ENCODE measurements around the gene TNFRSF18.

TNFRSF18 gene

GRCh38 chr1:1175221-1176062 is 30.9 kb downstream of the TNFRSF18 start:
- DNase-seq, result no peak

DNA sequence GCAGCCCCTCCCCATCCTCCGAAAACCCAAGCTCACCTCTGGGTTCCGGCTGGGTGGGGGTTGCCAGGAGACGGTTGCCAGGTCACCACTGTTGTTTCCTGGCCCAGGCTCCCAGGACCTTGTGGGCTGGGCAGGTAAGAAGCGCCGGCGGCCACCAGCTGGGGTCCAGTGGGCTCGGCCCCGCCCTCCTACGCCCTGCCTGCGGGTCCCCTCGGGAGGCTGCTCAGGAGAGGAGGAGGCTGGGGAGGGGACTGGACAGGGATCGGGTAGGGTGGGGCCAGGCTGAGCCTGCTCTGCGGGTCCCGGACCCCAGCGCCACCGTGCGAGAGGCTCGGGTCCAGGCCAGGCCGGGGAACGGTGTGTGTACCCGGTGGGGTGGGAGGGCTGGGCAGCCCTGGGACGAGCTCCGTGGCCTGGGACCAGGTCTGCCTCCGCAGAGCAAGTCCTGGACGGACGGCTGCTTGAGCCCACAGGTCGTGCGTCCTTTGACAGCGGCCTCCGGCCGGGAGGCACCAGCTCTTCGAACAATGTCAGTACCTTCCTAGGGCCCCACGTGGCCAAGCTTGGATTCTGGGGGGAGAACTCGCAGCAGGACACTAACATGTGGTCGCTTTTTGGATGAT is 32.5 kb downstream of the TNFRSF18 start, which contains the start of gene TTLL10:
Gene TTLL10, plus strand, starts transcription at position 88 of the 623 bp plus-strand sequence. CDS start 5,336 bp downstream, outside the sequence.
- DNase-seq, result no peak

DNA sequence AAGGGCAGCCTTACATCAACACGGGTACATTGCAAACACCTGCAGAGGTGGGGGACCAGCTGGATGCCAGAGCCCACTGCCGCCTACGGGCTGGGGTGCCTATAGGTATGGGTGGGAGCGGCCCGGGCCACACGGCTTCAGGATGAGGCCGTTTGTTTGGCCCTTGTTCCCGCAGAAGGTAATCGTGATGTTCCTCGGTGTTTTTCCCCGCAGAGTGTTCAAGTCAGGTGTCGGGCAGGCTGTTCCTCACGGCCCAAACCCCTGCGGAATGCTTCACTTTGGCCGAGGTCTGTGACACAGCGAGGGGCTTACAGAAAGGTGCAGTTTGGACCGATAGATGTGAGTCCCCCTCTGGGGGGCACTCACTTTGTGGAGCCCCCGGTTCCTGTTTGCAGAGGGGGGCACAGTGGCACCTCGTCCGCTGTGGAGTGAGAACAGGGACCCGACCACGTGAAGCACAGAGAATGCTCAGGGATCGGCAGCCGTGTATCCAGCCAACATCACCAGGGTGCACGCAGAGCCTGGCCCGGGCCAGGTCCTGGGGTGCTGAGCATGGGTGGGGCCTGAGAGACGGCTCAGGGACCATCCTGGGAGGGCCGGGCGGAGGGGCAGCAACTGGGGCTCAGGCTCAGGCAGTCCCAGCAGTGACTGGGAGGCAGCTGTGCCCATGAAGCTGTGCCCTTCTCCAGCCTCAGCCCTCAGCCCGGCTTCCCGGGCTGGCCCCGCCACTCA is 33.2 kb downstream of the TNFRSF18 start:
- no peak for DNase-seq

- no peak for DNase-seq
Measured at GRCh38 chr1:1171546-1172340, 34.6 kb downstream of the TNFRSF18 start.

DNA sequence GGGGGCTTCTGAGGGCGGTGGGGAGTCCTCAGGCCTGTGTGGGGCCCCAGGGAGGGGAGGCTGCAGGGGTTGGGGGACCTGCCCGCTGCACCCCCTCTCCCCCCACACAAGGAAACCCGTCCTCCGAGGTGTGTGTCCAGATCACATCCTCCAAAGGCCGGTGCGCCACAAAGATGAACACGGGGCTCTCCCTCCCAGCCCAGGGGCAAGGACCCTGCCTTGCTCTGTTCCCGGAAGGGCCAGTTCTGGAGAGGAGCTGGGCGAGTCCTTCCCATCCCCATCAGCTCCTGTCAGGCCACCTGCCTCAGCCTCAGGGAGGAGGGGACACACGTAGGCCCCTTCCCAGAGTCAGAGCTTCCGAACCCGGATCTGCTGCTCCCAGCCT is 35.2 kb downstream of the TNFRSF18 start:
- DNase-seq, result no peak

DNA sequence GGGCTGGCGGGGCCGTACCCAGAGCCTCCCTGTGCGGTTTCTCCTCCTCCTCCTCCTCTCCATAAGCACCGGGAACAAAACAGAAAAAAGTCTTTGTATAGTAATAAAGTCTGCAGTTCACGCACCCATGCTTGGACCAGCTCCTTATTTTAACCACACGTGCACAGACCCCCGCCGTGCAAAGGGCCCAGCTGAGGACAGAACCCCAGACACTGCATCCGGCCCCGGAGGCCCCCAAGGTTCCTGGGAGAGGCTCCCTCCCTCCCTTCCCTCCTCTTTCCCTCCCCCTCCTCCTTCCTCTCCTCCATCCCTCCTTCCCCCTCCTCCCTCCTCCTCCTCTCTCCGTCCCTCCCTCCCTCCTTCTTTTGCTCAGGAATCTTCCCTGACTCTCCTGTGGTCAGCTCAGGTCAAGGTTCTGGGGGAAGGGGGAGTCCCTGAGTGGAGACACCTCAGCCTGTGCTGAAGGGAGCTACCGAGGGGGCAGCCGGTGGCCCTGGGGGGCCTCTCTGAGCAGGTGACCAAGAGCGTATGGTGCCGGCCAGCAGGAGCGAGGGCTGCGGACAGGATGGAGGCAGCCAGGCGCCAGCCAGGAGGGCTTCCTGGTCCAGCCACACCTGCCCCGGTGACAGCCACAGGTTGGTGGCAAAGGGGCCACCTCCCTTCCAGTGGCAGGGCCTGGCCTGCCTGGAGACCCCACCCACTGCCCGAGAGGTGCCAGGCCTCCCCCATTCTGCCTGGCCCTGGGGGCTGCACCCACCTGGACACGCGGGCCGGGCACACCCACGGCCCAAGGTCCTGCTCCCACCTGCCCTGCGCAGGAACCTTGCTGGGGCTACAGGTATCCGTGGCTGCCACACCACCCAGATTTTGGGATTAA is 35.9 kb downstream of the TNFRSF18 start:
- no peak for DNase-seq

DNA sequence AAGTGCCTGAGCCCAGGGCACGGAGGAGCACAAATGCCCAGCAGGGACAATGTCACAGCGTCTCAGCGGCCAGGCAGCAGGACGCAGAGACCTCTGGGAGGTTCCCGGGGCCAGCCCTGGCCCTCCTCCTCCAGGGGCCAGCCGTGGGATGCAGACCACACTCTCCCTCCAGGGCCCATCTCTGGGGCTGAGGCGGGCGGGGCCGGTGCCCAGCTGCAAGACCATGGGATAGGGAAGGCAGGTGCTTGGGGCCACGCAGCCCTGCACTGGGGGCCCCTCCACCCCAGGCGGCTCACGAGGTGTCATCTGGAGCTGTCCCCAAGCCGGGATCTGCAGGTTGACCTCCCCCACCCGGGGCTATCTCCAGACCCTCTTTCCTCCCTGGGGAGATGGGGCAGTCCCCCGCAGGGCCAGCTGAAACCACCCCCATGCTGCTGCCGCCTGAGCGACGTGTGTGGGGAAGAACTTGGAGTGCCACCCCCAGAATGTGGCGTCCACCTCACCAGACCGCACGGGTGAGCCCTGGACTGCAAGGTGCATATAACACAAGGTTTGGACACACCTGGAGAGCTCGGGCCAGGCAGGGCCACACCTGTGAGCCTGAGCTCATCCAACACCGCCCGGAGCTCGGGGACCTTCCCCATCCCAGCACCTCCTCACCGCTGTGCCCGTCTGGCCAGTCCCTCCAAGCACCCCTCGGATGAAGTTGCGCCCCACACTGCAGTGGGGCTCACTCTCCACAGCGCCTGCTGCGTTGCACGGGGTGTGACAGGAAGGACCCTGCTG is 36.8 kb downstream of the TNFRSF18 start:
- DNase-seq, result no peak

DNA sequence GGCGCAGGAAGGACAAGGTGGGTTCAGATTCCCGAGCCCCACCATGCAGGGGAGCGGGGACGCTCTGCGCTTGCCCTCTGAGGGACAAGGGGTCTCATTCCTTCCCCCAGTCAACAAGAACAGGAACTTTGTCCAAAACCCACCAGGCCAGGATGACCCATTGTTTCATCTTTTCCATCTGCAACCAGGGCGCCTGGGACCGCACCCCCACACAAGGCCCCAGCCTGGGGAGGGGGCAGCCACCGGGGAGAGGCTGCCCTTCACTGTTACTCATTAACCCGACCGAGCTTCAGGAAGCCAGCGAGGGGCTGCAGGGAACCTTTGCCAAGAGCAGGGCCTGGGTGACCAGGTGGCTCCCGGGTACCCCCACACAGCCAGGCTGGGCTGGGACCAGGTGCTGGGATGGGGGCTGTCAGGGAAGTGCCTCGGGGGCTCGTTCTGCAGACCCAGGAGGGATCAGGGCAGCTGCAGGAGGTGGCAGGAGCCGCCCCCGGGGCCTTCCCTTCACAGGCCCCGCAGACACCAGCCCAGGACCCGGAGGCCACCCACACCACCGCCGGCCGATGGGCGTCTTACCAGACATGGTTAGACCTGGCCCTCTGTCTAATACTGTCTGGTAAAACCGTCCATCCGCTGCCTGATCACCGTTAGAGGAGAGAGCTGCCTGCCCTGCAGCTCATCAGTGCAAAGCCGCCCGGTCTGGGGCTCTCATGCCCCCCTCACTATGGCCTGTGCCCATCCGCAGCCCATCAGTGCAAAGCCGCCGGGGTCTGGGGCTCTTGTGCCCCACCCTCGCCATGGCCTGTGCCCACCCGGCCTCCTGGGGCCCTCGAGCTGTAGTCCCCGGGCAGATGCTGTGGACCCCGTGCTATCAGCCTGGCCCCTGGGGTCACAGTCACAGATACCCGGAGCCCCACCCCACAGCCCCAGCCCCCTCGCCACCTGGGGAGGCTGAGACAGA is 37.7 kb downstream of the TNFRSF18 start:
- DNase-seq, result no peak

DNA sequence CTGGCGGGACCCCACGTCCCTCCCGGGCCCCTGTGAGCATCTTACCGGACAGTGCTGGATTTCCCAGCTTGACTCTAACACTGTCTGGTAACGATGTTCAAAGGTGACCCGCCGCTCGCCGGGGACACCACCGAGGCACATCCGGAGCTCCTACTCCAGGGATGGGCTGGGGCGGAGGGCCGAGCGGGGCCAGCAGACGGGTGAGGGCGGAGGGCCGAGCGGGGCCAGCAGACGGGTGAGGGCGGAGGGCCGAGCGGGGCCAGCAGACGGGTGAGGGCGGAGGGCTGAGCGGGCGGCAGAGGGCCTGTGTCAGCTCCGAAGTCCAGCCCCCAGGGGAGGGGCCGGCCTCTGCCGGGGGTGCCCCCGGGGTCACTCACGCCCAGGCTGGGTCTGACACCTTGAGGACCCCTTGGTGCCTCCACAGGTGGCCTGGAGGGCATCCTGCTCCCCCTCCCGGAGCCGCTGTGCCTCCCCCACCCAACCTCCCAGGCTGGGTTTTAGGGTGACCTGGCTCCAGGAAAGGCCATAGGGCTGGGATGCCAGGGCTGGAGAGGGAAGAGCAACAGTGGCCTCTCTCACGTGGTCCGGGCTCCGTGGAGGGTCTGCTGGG is 38.4 kb downstream of the TNFRSF18 start:
- DNase-seq, result no peak

- DNase-seq, result no peak
Measured at GRCh38 chr1:1167398-1167821, 39.0 kb downstream of the TNFRSF18 start.

DNA sequence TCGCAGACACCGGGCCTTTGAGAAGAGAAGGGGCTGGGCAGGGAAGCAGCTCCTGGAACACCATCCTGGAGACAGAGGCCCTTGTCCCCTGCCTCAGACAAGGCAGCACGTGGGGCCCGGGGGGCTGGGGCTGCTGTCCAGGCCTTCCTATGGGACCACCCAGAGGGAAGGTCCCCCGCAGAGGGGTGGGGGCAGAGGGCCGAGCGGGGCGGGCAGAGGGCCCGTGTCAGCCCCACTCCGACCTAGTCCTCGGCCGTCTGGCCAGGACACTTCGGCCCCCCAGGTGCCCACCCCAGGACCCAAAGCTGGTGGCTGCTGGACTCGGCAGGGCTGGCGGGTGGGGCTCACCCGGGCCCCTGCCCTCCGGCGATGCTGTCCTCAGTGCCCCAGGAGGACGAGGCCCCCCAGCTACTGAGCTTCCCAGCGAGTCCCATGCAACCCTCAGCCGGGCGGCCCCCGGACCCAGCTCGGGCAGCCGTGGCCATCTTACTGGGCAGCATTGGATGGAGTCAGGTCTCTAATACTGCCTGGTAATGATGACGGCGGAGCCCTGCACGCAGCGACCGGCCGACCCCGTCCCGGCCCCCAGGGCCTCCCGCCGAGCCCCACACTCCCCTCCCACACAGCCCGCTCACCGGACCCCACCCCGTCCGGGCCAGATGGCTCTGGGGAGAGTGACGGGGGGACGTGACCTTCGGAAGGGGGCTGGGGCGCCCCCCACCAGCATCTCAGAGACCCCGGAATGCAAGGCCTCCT is 39.6 kb downstream of the TNFRSF18 start:
- DNase-seq, result no peak

- no peak for DNase-seq
Measured at GRCh38 chr1:1165900-1166421, 40.4 kb downstream of the TNFRSF18 start.

GRCh38 chr1:1165485-1165884 is 40.9 kb downstream of the TNFRSF18 start:
- DNase-seq, result no peak

DNA sequence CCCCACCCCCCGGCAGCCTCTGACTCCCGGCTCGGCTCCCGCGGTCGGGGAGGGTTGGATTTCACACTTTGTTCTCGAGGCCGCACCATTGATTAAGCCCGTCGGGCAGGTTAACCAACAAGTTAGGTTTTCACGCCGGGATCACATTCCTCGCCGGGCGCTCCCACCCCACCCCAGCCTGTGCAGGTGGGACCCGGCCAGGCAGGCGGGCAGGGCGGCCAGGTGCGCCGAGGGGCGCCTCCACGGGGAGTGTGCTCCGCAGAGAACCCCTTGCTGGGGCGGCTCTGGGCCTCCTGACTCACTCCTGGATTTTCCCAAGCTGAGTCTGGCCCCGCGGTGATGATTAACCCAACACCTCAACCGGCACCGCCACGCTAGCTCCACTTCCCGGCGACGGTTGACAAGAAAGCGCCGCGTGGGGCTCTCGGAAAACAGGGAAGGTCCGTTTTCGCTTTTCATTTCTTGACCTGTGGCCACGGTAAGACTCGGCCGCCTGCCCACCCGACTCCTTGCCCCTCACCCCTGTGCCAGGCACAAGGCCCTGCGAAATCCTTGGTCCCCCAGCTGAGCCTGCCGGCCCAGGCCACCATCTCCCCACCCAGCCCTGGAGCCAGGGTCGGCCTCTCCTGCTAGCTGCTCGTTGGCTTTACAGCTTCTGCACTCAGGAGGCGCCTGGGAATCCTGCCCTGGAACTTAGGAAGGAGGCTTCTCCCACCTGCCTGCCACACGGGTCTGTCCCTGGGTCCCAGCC is 41.5 kb downstream of the TNFRSF18 start:
- no peak for DNase-seq

- no peak for DNase-seq
Measured at GRCh38 chr1:1164361-1164700, 42.1 kb downstream of the TNFRSF18 start.

GRCh38 chr1:1163538-1164070 is 42.8 kb downstream of the TNFRSF18 start:
- DNase-seq, result no peak

All from stimulated activated CD4-positive, alpha-beta T cell treated with anti-CD3 and anti-CD28 coated beads, Interleukin-4, amount 100 ng/mL, for 24 hours (primary cell).